Immature natural killer cell (primary cell): ENCODE results near the gene NUDT14. TPM values are rescaled to one million over a fixed set of nuclear protein-coding genes. Genes with fewer than 3 reads are reported as not detected.

Source experiments
- DNase-seq, 3 donors: peaks; one replicate each; pipeline ENCODE4 v3.0.0; 2022; ENCODE audit warnings: mixed read lengths in 1 of 3
- H3K27ac Mint-ChIP-seq, 6 donors: one replicate each; pipeline ENCODE4 v1.8.0; 2020; ENCODE audit warnings: mixed read lengths in 6 of 6, mild to moderate bottlenecking in 5 of 6, inconsistent platforms in 4 of 6, moderate library complexity in 3 of 6
- H3K27me3 Mint-ChIP-seq, 3 donors: one replicate each; pipeline ENCODE4 v1.8.0; 2020 to 2021; ENCODE audit warnings: low read depth in 3 of 3, mild to moderate bottlenecking in 3 of 3, mixed read lengths in 3 of 3, moderate library complexity in 3 of 3, inconsistent platforms in 1 of 3
- H3K36me3 Mint-ChIP-seq, 3 donors: one replicate each; pipeline ENCODE4 v1.8.0; 2020; ENCODE audit warnings: mixed read lengths in 3 of 3, inconsistent platforms in 2 of 3, mild to moderate bottlenecking in 2 of 3
- H3K4me1 Mint-ChIP-seq, 2 donors: one replicate each; pipeline ENCODE4 v1.8.0; 2020; ENCODE audit warnings: inconsistent platforms in 2 of 2, mild to moderate bottlenecking in 2 of 2, mixed read lengths in 2 of 2, moderate library complexity in 1 of 2
- H3K4me3 Mint-ChIP-seq, 5 donors: one replicate each; pipeline ENCODE4 v1.8.0; 2020; ENCODE audit warnings: mild to moderate bottlenecking in 5 of 5, mixed read lengths in 5 of 5, inconsistent platforms in 3 of 5, moderate library complexity in 3 of 5
- H3K9me3 Mint-ChIP-seq, 6 donors: one replicate each; pipeline ENCODE4 v1.8.0; 2020; ENCODE audit warnings: mild to moderate bottlenecking in 6 of 6, mixed read lengths in 6 of 6, inconsistent platforms in 4 of 6, moderate library complexity in 3 of 6
- polyA plus RNA-seq, 3 donors: library from polyadenylated mRNA; unstranded; fragments of 300-500 nt; fragmentation: Illumina TruSeq; gene quantifications; one replicate each; pipeline ENCODE4 v1.2.3, GENCODE V29; 2021

Gene NUDT14
- polyA plus RNA-seq, 3 donors from 2014 or later = 21.9 to 29.7 (median 27.3) TPM

DNA sequence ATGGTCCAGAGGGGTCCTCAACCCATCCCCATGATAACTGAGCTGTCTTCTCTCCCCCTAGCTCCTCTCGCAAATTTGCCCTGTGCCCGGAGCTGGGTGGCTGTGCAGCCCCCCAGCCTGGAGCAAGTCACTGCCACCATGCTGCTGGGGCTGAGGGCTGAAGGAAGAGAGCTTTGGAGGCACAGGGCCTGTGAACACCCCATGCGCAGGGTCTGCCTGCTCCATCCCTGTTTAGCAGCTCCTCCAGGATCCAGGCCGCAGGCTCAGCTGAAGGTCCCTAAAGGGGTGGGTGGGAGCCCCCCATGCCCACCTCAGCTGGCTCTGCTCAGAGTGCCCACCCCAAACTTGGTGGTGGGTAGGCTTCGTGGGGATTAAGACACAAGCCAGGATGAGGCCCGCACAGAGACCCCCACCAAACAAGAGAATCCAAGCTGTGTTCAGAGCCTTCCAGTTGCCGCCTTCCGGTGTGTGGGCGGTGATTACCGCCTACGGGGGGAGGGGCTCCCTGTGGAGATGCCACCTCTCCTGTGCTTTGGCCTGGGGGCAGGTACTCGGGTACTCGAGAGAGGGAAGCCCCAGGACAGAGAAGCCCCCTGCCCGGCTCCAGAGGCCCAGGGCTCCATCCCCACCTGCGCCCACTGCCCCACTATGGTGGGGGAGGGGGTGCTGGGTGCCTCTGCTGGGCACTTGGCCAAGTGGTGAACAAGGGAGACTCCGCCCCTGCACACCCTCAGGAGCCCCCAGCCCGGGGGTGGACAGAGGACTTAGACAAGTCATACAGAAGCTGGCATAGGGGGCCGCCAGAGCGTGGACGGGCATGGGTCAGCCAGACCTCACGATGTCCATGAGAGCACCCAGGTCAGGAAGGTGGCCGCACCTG is 11.1 kb downstream of the NUDT14 start:
- H3K4me3 Mint-ChIP-seq = peak overlapping the region; percentile 70 to 84 (median 77)
- H3K27me3 Mint-ChIP-seq = peaks cover 6 to 13% (median 9%) of the 10 kb centered on the region in 3 donors
- peak overlapping the region in 2 of 6 donors; percentile 71 to 80 for H3K27ac Mint-ChIP-seq
- H3K9me3 Mint-ChIP-seq = no peaks in the 10 kb centered on the region
- DNase-seq = no peak
- peaks cover 9 to 21% of the 10 kb centered on the region in 2 donors for H3K4me1 Mint-ChIP-seq
- H3K36me3 Mint-ChIP-seq = no peaks in the 10 kb centered on the region

- Mint-ChIP-seq H3K27ac (peak overlapping the region in 2 of 6 donors; percentile 34 to 71), H3K4me1 (peaks cover 0 to 12% of the 10 kb centered on the region in 2 donors), H3K27me3 (peaks cover 6 to 9% (median 7%) of the 10 kb centered on the region in 3 donors), H3K36me3 (no peaks in the 10 kb centered on the region), H3K4me3 (peak overlapping the region; percentile 53 to 84 (median 60)), H3K9me3 (no peaks in the 10 kb centered on the region)
- DNase-seq = peak; percentile 53 to 57 (median 54)
These were observed 12.1 kb downstream of the NUDT14 start for GRCh38 chr14:105168979-105169507.

DNA sequence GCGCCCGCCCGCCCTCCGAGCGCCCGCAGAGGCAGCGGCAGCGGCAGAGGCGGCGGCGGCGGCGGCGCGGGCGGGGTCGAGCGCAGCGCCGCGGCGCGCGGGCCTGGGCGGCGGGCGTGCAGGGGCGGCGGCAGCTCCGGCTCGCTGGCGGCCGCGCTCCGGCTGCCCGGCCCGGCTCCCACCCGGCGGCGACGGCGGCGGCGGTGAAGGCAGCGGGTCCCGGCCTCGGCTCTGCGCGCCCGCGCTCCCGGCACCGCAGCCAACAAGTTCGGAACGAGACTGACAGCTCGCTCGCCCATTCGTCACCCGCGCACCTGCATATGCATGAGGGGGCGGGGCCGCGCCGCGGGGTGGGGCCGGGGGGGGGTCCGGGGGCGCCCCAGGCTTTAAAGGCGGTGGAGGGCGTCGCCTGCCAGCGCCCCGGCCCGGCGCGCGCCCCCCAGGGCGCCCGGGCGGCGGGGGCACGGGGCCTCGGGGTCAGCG is 12.6 kb downstream of the NUDT14 start, which contains the start of gene JAG2:
JAG2 (minus strand) TSS at position 281 of the 483 bp plus-strand sequence. CDS start 356 bp downstream, outside the sequence.
- no peaks in the 10 kb centered on the region for H3K9me3 Mint-ChIP-seq
- peak within 1 kb of the TSS in 2 of 6 donors; percentile 71 to 80 for H3K27ac Mint-ChIP-seq
- H3K27me3 Mint-ChIP-seq = peaks cover 6 to 9% (median 7%) of the 10 kb centered on the region in 3 donors
- DNase-seq = peak; percentile 43 to 52 (median 51)
- H3K36me3 Mint-ChIP-seq = no peaks in the 10 kb centered on the region
- peaks cover 0 to 12% of the 10 kb centered on the region in 2 donors for H3K4me1 Mint-ChIP-seq
- peak within 1 kb of the TSS; percentile 70 to 84 (median 77) for H3K4me3 Mint-ChIP-seq

DNA sequence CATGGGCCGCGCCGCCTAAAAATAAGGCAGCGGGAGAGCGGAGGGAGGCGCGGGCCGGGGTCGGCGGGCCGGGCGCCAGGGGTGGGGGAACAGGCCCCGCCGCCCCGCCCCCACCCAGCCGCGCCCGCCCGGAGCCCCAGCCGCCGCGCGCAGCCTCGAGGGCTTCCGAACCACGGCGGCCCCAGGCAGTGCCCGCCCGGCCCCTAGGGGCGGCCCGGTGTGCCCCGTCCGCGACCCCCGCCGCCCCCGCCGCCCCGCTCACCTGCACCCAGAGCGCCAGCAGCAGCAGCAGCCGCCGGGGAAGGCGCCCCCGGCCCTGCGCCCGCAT is 13.1 kb downstream of the NUDT14 start:
- Mint-ChIP-seq H3K9me3 (no peaks in the 10 kb centered on the region), H3K27me3 (peaks cover 6 to 9% (median 7%) of the 10 kb centered on the region in 3 donors), H3K27ac (no peak overlapping the region), H3K36me3 (no peaks in the 10 kb centered on the region), H3K4me1 (peaks cover 0 to 10% of the 10 kb centered on the region in 2 donors), H3K4me3 (peak overlapping the region; percentile 21 to 63 (median 46))
- no peak for DNase-seq

- peaks cover 0 to 10% of the 10 kb centered on the region in 2 donors for H3K4me1 Mint-ChIP-seq
- H3K36me3 Mint-ChIP-seq = no peaks in the 10 kb centered on the region
- no peak for DNase-seq
- peak overlapping the region; percentile 21 to 63 (median 51) for H3K4me3 Mint-ChIP-seq
- H3K27me3 Mint-ChIP-seq = peaks cover 6 to 9% (median 7%) of the 10 kb centered on the region in 3 donors
- no peaks in the 10 kb centered on the region for H3K9me3 Mint-ChIP-seq
- H3K27ac Mint-ChIP-seq = no peak overlapping the region
These were observed 13.6 kb downstream of the NUDT14 start for GRCh38 chr14:105167303-105168092.

GRCh38 chr14:105166571-105167302 is 14.4 kb downstream of the NUDT14 start:
- Mint-ChIP-seq H3K4me3 (peak overlapping the region; percentile 26 to 67 (median 51)), H3K36me3 (no peaks in the 10 kb centered on the region), H3K4me1 (peaks cover 0 to 7% of the 10 kb centered on the region in 2 donors), H3K9me3 (no peaks in the 10 kb centered on the region), H3K27me3 (peaks cover 3 to 9% (median 8%) of the 10 kb centered on the region in 3 donors), H3K27ac (peak overlapping the region in 1 of 6 donors; percentile 24)
- no peak for DNase-seq

DNA sequence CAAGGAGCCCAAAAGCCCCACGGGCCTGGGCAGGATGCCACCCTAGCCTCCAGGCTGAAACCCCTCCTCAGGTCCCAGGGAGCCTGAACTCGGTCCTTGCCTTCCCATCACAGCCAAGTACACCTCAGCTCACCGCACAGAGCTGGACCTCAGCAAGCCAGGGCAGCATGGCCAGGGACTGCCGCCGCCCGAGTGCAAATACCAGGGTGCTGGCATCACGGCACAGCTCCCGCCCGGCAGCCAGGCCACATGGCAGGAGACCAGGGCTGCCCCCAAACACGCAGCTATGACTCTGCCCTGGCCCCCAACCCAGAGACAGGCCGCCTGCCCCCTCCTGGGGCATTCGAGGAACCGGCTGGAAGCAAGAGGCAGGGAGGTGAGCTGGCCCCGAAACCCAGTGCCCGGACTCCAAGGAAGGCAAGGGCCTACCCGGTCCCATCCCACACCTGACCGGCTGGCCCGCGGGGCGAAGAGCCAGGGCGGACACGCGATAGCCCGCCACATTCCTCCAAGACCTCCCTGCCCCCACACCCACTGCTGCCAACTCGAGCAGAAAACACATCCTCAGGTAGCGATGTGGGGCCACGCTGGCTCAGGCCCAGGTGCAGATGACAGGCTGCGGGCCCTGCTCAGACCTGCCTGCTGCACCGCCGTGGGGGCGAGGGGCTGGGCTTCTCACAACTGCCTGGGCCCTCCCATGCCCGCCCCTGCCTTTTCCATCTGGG is 15.2 kb downstream of the NUDT14 start:
- DNase-seq = no peak
- H3K4me1 Mint-ChIP-seq = peaks cover 0 to 8% of the 10 kb centered on the region in 2 donors
- H3K27me3 Mint-ChIP-seq = peaks cover 2 to 9% (median 8%) of the 10 kb centered on the region in 3 donors
- no peak overlapping the region for H3K27ac Mint-ChIP-seq
- H3K4me3 Mint-ChIP-seq = peak overlapping the region in 2 of 5 donors; percentile 7 to 51
- no peaks in the 10 kb centered on the region for H3K9me3 Mint-ChIP-seq
- H3K36me3 Mint-ChIP-seq = no peaks in the 10 kb centered on the region

DNA sequence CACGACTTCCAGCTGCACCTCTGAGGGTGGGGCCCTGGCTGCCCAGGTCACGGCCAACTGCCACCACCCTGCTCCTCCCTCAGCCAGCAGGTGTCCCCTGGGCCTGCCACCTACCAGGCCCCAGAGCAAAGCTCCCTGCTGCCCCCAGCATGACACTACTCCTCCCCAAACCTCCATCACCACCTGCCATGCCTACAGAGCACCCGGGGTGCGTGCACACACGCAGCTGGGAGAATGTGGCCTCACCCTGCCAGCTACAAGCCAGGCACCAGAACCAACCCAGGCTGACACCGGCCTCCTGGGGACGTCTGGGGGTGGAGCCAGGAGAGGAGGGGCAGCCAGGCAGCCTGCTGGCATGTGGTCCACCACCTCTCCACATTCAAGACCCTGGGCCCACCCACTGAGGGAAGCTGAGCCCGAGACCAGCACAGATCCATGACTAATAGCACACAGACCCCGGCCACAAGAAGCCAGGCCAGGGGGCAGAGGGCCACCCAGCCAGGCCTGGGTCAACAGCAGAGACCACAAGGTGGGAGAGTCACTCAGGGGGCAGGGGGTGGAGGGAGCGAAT is 15.9 kb downstream of the NUDT14 start:
- H3K27me3 Mint-ChIP-seq = peaks cover 2 to 10% (median 7%) of the 10 kb centered on the region in 3 donors
- H3K36me3 Mint-ChIP-seq = no peaks in the 10 kb centered on the region
- peaks cover 0 to 8% of the 10 kb centered on the region in 2 donors for H3K4me1 Mint-ChIP-seq
- H3K4me3 Mint-ChIP-seq = no peak overlapping the region
- no peak overlapping the region for H3K27ac Mint-ChIP-seq
- no peak for DNase-seq
- H3K9me3 Mint-ChIP-seq = no peaks in the 10 kb centered on the region

- Mint-ChIP-seq H3K4me1 (peaks cover 0 to 2% of the 10 kb centered on the region in 2 donors), H3K9me3 (no peaks in the 10 kb centered on the region), H3K27ac (no peak overlapping the region), H3K36me3 (no peaks in the 10 kb centered on the region), H3K27me3 (peaks cover 2 to 6% (median 4%) of the 10 kb centered on the region in 3 donors), H3K4me3 (no peak overlapping the region)
- DNase-seq = no peak
These were observed 17.9 kb downstream of the NUDT14 start for GRCh38 chr14:105163040-105163742.

DNA sequence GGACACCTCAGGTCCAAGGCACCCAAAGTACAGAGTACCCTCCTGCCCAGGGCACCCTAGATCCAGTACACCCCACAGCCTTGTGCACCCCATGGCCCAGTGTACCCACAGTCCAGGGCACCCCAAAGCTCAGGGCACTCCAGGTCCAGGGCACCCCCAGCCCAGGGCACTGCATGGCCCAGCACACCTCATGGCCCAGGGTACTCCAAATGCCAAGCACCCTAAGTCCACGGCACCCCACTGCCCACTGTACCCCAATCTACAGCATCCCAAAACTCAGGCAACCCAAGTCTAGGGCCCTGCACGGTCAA is 18.5 kb downstream of the NUDT14 start:
- Mint-ChIP-seq H3K4me3 (no peak overlapping the region), H3K9me3 (no peaks in the 10 kb centered on the region), H3K27ac (no peak overlapping the region), H3K36me3 (no peaks in the 10 kb centered on the region), H3K27me3 (peaks cover 2 to 6% (median 4%) of the 10 kb centered on the region in 3 donors), H3K4me1 (peaks cover 0 to 2% of the 10 kb centered on the region in 2 donors)
- DNase-seq = no peak

- DNase-seq = no peak
- peaks cover 2 to 6% (median 4%) of the 10 kb centered on the region in 3 donors for H3K27me3 Mint-ChIP-seq
- H3K4me3 Mint-ChIP-seq = no peak overlapping the region
- peaks cover 0 to 2% of the 10 kb centered on the region in 2 donors for H3K4me1 Mint-ChIP-seq
- no peaks in the 10 kb centered on the region for H3K9me3 Mint-ChIP-seq
- H3K27ac Mint-ChIP-seq = no peak overlapping the region
- no peaks in the 10 kb centered on the region for H3K36me3 Mint-ChIP-seq
These were observed 19.0 kb downstream of the NUDT14 start for GRCh38 chr14:105161964-105162668.
